Measurements from ENCODE around the gene ZNF486.
"Not testable (repeated sequence)": the region's sequence is repeated elsewhere in the genome, so short reads cannot be mapped to it uniquely, and the experiment has no call there.

GRCh38 chr19:20137714-20138113 lies 29.3 kb upstream of the ZNF486 start:
- not testable (repeated sequence) for TF ChIP-seq CTCF (IDR thresholded peaks at IDR 0.05; ENCODE audit: borderline replicate concordance, extremely low read depth, low read length, poor library complexity, severe bottlenecking); EZH2 (IDR thresholded peaks at IDR 0.05; ENCODE audit: borderline replicate concordance, low read depth, low read length, severe bottlenecking)
